Islet of Langerhans (tissue), 1 donor: ENCODE data around the gene REL.
"Not testable (repeated sequence)": the region's sequence is repeated elsewhere in the genome, so short reads cannot be mapped to it uniquely, and the experiment has no call there.

Source experiments
- FAIRE-seq: peaks from one replicate; lab custom pipeline; 2011; peaks lifted over from hg19 to GRCh38; lab: Jason Lieb, UNC

REL gene

DNA sequence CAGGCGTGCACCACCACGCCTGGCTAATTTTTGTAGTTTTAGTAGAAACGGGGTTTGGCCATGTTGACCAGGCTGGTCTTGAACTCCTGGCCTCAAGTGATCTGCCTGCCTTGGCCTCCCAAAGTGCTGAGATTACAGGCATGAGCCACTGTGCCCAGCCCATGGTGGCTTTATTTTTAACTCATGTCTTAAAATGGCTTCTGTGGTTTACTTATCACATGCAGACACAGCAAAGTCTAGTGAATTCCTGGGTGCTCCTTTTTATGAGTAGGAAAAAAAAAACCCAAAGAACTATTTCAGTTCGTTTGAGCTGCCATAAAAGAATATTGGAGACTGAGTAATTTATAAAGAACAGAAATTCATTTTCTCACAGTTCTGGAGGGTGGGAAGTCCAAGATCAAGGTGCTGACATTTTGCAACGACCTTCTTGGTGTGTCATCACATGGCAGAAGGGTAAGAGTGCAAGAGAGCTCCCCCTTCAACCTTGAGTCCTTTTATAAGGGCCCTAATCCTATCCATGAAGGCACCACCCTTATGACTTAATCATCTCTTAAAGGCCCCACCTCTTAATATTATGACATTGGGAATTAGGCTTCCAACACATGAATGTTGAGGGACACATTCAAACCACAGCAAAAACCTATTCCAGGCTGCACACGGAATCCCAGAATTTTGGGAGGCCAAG, 12.6 kb upstream of the REL start:
- FAIRE-seq, result no peak

DNA sequence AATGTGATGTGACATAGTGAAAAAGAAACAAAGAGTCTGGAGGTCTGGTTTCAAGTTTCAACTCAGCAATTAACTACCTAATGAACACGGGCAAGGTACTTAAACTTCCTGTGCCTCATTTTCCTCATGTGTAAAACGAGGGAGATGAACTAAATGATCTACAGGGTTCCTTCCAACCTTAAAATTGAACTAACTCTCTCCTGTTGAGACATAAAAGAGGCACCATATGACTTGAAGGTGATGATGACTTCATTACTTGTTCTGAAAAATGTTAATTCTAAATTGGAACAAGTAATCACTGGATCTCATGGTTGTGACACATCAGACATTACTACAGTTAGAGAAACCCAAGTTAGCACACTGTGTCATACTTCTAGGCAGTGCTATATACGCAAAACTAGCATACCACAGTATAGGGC, 8.9 kb upstream of the REL start:
- no peak for FAIRE-seq

DNA sequence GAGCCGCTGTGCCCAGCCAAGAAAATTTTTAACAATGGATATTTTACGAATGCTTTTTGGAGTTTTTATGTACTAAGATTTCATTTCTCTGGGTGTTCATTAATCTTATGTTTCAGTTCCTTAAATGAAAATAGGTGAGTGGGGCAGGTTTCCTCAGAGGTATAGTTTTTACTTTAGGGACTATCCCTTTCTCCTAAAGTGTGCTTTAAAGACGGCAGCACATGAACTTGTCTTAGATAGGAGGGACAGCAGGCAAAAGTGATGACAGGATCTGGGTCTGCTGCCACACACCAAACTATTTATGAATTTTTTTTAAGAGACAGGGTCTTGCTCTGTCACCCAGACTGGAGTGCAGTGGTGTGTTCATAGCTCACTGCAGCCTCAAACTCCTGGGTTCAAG, 8.0 kb upstream of the REL start:
- FAIRE-seq, result no peak

DNA sequence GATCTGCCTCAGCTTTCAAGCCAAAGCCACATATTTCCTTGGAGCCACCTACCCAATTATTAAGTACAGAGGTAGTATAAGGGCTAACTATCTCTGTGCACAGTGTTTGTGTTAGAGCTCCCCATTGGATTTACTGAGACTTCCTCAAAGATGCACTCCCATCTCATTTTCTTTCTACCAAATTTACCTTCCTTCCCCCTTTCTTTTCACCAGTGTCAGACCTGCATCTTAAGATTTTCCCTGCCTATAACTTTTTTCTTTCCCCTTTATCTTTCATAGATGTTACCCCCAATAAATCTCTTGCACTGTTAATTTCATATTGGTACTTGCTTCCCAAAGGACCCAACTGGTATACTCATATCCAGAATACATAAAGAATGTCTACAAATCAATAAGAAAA, 5.9 kb upstream of the REL start:
- FAIRE-seq, result no peak

DNA sequence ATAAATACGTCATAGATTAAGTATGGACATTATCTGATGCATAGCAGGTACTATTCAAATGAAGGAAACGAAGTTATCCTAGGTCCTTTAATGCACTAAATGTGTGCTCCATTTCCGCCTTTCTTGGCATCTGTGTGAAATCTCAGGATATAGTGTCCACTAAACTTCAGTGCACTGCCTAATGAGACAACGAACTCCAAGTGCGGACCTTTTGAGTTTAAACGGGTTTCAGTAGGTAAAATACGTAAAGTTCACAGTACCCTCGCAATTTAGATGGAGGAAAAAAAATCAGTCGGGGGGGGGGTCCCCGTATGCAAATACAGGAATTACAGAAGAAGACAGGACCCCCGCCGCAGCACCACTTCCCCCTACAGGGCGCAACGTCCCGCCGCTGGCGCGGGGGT, 729 bp upstream of the REL start:
- FAIRE-seq, result no peak

DNA sequence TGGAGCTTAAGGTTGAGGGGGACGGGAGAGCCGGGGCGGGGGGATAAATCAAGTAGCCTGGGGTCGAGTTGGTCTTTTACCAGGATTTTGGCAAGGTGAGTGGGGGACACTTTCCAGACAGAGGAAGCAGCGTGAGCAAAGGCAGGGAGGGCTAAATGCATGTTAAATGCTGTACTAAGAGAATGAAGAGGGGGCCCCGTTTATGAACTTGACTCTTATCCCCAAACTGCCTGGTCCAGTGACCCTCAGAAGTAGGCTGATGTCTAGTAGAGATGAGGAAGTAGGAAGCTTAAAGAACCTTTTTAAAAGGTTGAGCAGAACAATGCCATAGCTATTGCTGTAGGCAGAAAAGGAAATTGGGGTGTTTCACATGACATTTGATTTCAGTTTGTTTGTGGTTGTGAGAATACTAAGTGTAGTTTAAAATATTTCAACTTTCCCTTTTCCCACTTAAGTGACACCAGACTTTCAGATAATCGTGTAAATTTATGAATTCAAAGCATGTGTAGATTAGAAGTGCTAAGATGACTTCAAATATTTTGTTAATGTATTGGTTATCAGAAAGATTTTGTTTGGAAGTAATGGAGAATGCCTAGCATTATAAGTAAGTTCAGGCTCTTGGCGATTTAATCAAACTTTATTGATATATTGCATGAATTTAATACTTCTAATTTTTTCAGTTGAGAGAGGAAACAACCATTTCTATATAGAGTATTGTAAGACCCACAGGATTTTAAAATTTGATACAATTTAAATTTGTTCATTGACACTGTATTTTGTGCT, 1.8 kb downstream of the REL start:
- no peak for FAIRE-seq

DNA sequence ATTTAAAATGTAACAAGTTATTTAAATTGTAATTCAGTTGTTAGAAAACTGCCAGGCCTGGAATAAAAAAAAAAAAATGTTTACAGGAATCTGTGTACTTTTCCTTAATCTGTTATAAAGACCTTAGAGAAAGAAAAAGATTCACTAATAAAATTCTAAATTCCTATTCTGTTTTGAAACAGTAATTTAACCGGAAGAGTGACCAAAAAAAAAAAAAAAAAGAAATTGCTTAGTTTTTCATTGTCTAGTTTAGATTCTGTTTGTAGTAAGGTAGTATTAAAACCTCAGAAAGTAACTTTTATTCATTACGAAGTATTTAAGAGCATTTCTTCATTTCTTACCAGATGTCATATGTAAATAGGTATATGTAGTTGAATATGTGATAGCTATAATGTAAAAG, 2.5 kb downstream of the REL start:
- peak; percentile 30 for FAIRE-seq

DNA sequence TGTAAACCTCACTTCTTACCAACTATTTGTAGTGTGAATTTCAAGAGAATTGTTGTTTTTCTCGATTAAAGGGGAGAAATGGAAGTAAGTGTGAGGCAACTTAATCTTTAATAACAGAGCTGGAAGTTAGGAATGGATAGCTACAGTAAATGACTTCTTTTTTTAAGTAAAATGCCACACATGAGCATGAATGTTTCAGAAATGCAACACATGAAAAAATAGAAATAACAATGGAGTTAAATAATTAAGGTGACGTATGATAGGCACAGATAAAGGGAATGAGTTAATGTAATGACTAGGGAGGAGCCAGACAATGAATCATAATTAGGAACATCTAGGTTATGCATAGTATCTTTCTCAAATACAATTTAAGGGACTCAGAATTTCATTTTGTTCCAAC, 3.4 kb downstream of the REL start:
- no peak for FAIRE-seq

DNA sequence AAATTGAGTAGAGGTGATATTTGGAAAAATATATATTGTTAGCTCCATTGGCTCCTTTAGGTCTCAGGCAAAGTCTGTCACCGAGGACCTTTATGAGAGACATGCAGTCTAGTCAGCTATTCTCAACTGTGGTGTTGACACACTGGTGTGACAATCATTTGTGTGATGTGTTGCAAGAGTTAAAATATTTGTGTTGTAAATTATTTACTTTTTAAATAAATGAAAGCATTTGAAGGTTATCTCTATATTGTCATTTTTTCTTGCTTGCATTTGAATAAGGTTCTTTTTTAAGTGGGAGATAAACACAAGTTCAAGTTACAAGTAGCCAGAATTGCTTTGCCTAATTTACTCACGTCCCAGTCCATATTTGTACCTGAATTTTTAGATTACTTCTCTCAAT, 4.3 kb downstream of the REL start:
- FAIRE-seq, result no peak

DNA sequence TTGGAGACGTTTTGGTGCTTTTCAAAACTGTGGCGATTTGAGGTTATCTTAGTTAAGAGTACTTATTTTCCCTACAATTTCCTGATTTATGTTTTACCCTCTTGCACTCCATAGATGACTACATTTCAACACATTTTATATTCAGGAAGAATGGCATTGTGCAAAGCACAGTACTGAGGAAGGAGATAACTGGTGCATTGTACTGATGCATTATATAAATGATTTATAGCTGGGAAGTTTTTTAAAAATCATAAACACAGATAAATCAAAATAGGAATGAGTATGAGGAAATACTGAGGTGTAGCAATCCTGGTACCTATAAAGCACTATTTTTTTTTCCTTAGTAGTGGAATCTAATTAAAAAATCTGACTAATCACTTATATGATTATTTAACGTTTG, 5.6 kb downstream of the REL start:
- FAIRE-seq, result no peak

DNA sequence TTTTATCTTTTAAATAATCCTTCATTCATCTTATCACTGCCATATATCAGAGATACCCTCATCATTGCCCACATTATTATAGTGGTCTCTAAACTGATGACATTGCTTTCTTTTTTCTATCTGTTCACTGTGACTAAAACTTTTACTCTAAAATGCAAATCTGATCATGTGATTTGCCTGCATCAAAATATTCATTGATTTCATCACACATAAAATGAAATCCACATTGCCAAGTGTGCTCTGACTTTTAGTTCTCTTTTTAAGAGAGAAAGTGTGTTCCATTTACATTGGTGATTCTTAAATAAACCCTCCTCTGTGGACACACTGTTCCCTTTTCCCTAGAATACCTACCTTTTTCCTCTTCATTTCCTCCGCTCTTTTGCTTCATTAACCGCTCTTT, 7.5 kb downstream of the REL start:
- FAIRE-seq, result no peak

DNA sequence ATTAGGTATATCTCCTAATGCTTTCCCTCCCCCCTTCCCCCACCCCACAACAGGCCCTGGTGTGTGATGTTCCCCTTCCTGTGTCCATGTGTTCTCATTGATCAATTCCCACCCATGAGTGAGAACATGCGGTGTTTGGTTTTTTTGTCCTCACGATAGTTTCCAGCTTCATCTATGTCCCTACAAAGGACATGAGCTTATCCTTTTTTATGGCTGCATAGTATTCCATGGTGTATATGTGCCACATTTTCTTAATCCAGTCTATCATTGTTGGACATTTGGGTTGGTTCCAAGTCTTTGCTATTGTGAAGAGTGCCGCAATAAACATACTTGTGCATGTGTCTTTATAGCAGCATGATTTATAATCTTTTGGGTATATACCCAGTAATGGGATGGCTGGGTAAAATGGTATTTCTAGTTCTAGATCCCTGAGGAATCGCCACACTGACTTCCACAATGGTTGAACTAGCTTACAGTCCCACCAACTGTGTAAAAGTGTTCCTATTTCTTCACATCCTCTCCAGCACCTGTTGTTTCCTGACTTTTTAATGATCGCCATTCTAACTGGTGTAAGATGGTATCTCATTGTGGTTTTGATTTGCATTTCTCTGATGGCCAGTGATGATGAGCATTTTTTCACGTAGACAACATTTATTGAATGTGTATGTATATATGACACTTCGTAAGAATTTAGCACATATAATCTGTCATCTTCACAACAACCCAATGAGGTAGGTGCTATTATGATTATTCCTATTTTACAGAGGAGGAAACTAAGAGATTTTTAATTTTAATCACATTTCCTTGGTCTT, 8.4 kb downstream of the REL start:
- FAIRE-seq, result not testable (repeated sequence)

DNA sequence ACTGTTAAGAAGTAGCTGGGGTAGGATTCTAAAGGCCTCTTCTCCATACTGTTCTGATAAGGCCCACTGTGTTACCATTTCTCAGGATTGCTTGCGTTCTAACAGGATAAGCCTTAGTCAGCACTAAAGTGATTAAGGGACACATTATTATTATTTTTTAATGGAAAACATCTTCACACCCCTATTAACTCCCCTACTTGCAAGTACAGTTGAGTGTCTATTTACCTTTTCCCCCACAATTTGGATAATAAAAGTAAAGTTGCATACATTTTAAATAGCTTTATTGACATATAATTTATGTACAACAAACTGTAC, 9.0 kb downstream of the REL start:
- FAIRE-seq, result no peak

DNA sequence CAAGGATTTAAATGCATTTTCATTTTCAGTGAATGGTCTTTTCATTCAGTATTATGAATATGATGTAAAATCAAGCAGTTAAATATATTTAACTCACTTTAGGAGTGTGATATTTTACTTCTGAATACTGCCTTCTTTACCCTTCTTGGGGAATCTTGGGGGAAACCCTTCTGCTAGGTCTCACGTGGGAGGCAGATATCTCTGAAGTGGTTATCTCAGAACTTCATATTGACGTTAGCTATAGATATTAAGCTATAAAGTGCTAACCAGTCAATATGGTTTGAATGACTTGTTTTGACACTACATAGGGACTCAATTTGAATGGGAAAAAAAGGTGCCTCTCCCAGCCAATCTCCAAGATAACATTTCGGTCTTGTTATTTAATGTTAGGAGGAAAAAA, 9.8 kb downstream of the REL start:
- no peak for FAIRE-seq

DNA sequence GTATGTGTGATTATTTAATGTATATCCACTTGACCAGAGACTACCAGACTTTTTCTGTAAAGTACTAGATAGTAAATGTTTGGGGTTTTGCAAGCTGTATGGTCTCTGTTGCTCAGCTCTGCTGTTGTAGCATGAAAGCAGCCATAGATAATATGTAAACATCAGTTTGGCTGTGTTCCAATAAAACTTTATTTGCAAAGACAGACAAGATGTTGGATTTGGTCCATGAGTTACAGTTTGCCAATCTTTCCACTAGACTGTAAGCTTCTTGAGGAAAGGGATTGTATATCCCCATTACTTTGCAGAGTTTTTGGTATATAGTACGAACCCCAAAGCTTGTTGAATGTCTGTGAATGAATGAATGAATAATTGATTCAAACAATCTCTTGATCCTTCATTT, 17.2 kb downstream of the REL start:
- FAIRE-seq, result no peak

DNA sequence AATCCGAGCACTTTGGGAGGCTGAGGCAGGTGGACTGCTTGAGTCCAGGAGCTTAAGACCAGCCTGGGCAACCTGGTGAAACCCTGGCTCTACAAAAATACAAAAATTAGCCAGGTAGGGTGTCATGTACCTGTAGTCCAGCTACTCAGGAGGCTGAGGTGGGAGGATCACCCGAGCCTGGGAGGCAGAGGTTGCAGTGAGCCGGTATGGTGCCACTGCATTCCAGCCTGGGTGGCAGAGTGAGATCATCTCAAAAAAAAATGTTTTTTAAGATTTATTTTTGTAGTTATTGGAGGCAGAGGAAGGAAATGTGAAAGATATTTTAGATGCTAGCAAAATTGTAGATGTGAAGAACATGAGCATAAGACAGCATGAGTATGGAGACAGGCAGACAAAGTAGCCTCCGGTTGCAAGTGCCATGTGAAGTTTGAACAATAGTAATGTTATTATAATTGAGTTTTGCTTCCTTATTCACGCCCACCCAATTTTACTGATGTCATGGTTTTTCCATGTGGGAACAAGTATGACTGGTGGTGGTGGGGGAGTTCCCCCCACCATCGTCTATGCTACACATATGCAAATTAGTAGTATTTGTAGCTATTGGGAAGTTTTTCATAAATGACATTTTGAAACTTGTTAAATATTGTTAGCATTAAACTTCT, 18.0 kb downstream of the REL start:
- no peak for FAIRE-seq

DNA sequence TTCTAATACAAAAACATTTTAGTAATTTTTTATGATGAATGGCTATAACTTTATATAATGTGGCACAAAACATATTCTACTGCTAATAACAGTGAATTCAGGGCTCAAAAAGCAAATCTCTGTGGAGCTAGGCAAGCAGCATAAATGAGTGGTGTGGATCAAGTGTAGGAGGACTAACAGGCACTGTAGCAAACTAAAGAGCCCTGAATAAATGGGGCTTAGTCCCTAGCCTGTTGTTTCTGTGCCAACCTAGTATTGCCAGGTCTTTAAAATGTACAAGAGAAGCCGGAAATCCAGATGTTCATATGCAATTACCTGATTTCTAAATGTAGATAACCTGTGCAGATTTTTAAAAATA, 18.5 kb downstream of the REL start:
- no peak for FAIRE-seq

DNA sequence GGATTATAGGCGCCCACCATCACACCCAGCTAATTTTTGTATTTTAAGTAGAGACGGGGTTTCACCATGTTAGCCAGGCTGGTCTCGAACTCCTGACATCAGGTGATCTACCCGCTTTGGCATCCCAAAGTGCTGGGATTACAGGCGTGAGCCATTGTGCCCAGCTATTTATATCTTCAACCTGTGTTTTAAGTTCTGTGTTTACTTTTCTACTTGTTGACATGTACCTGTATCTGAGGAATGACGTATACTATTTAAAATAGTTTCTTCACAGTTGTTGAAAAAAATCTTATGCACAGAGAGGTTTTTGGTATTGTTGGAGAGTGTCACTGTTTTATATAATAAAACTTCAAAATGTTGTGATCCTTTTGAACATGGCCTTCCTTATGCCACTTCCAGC, 19.9 kb downstream of the REL start:
- not testable (repeated sequence) for FAIRE-seq

DNA sequence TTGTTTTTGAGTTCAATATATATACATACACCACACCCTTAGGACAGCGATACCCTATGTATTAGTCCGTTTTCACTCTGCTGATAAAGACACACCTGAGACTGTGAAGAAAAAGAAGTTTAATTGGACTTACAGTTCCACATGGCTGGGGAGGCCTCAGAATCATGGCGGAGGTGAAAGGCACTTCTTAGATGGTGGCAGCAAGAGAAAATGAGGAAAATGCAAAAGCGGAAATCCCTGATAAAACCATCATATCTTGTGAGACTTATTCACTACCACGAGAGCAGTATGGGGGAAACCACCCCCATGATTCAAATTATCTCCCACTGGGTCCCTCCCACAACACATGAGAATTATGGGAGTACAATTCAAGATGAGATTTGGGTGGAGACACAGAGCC, 24.5 kb downstream of the REL start:
- FAIRE-seq, result not testable (repeated sequence)

DNA sequence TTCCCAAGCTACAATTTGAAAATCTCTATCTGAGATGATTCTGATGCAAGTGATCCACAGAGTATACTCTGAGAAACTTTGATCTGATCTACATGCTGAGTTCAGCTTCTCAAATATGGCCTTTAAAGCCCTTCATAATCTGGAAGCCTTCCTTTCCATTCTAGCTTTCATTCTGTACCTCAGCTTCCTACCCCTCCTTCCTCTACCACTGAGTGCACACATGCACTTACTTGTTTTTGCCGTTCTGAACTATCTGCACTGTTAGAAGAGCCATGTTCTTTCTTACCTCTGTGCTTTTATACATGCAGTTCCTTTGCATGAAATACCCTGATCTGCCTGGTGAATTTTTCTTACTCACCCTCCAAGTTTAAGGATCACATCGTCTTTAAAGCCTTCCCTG, 25.0 kb downstream of the REL start:
- no peak for FAIRE-seq

DNA sequence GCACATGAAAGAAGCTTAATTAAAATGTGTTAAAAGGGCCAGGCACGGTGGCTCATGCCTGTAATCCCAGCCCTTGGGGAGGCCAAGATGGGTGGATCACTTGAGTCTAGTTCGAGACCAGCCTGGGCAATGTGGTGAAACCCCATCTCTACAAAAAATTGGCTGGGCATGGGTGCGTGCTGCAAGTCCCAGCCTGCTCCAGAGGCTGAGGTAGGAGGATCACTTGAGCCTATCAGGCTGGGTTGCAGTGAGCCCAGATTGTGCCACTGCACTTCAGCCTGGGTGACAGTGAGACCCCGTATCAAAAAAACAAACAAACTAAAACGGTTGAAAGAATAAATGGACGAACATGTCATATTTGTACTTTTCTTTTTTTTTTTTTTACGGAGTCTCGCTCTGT, 26.0 kb downstream of the REL start:
- no peak for FAIRE-seq

DNA sequence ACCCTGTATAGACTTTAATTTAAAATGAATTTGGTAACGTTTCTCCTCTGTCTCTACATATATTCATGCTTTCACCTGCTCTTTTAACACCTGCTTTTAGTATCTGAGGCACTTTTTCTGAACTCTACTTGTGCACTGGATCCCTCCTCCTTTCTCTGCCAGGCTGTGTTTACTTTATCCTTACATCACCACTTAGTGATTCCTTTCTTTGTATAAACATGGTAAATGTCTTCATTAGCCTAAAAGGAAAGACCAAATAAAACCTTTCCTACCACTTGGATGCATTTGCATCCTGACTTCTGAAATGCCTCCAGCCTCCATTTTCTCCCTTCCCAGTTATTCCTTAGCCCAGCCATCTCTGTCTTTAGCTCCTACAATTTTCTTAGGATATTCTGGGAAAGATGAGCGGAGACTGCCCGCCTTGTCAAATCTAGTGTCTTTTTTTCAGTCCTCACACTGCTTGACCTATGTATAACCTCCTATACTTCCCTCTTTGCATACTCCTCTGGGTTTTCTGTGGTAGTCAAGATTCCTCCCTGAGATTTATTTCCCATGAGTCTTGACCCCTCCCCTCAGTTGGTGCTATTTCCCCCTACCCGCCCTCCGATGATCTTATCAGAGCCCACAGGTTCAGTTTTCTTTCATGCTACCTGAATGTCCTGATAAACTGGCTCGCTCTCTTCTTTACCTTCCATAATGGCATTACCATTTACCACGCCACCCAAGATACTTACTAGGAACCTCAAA, 44.8 kb downstream of the REL start:
- peak; percentile 5 for FAIRE-seq
